NCI-H146 treated with DMSO at 0.1 percent for 48 hours (cell line): ENCODE measurements around the gene ACP5.
"Not testable (repeated sequence)": the region's sequence is repeated elsewhere in the genome, so short reads cannot be mapped to it uniquely, and the experiment has no call there.

ENCODE experiments used
- DNase-seq: peaks from one replicate; lab custom pipeline; 2025; ENCODE audit not compliant: unreplicated experiment; lab: John Stamatoyannopoulos, UW

Gene ACP5

DNA sequence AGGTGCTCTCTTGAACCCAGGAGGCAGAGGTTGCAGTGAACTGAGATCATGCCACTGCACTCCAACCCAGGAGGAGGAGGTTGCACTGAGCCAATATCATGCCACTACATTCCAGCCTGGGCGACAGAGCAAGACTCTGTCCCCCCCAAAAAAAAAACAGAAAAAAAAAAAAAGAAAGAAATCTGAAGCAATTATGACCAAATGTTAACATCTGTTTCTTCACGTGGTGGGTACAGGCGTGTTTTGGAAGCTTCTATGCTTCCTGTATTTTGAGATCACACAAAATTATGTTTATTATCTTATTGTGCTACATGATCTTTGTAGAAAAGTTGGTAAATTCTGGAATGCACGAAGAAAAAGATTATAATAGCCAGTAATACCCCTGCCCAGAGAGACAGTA is 2.7 kb upstream of the ACP5 start:
- no peak for DNase-seq

DNA sequence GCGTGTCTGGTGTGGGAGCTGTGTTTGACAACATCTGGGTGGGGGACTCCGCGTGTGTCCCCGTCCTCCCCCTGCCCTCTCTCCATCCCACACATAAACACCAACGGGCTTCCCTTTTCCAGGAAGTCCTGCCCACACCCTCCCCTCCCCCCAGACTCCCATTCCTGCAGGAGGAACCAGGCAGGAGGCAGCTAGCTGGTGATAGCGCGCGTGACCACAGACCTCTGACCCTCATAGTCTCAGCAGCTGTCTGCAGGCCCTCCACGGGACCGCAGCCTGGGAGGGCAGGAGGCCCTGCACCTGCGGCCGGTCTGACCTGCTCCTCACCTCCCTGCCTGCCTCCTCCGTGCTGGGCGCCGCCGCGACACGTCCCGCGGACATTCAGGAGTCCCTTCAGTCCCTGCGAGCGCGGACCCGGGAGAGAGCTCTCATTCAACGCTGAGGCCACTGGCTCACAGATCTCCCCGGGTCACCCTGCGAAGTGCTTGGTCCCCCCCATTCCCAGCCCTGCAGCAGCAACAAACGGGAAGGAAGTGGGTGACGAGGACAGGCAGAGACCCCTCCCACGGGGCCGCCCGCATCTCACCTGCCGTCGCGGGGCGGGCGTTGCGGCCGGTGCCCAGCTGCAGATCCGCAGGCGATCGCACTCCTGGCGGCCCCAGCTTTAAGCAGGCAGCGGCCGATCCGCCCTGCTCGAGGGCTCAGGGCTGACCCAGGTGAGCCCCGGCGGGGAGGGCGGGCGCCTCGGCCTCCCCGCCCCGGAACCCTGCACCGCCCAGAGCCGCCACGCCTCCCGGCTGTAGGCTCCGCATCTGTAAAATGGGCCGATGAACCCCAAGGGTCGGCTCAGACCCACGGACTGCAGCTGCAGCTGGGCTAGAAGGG is 1.1 kb upstream of the ACP5 start:
- DNase-seq, result peak; percentile 23

DNA sequence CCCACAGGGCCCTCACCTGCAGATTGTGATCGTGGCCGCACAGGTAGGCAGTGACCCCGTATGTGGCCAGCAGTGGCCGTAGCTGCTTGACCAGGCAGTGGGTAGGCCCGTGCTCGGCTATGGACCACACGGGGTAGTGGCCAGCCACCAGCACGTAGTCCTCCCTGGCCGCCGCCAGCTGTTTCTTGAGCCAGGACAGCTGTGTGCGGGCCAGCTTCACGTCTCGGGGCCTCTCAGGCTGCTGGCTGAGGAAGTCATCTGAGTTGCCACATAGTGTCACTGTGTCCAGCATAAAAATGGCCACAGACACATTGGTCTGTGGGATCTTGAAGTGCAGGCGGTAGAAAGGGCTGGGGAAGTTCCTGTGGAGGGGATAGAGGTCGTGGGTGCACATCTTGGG is 1.2 kb downstream of the ACP5 start:
- DNase-seq, result no peak

DNA sequence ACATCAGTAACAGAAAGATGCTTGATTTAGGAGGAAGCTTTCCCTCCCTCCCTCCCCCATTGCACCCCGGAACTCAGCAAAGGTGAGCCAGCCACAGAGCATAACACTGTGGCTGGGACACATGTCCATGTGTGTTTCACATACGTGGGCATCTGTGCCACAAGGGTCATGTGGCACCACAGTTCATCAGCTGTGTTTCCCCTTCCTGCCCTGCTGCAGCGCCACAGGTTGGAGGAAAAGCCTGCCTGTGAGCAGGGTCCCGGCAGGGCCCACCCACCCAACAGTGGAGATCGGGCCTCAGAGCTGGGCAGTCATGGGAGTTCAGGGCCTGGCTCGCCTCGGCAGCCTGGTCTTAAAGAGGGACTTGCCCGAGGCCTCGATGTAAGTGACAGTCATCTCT is 2.8 kb downstream of the ACP5 start:
- DNase-seq, result no peak

DNA sequence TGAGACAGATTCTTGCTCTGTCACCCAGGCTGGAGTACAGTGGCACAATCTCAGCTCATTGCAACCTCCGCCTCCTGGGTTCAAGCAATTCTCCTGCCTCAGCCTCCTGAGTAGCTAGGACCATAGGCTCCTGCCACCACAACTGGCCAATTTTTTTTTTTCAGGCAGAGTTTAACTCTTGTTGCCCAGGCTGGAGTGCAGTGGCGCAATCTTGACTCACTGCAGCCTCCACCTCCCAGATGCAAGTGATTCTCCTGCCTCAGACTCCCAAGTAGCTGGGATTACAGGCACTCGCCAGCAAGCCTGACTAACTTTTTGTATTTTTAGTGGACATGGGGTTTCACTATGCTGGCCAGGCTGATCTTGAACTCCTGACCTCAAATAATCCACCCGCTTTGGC is 3.7 kb downstream of the ACP5 start:
- DNase-seq, result not testable (repeated sequence)

DNA sequence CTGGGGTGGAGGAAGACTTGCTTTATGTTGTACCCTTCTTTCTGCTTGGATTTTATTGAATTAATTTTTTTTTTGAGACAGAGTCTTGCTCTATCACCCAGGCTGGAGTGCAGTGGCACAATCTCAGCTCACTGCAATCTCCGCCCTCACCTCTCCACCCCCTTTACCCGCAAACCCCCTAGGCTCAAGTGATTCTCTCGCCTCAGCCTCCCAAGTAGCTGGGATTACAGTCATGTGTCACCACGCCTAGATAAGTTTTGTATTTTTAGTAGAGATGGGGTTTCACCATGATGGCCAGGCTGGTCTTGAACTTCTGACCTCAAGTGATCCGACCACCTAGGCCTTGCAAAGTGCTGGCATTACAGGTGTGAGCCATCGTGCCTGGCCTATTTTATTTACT is 4.1 kb downstream of the ACP5 start:
- not testable (repeated sequence) for DNase-seq

DNA sequence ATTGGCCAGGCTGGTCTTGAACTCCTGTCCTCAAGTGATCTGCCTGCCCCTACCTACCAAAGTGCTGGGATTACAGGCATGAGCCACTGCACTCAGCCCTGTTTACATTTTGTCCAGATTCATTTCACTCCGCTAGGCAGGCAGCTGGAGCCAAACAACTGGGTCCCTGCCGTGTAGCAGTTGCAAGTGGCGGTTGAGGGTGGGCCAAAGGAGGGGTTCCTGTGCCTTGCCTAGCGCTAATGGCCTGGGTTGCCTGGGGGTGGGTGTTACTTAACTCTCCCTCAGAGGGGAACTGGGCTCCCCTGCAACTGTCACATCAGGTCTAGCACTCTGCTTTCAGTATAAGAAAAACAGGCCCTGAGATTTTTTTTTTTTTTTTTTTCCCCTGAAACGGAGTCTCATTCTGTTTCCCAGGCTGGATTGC is 7.4 kb downstream of the ACP5 start:
- peak; percentile 10 for DNase-seq

DNA sequence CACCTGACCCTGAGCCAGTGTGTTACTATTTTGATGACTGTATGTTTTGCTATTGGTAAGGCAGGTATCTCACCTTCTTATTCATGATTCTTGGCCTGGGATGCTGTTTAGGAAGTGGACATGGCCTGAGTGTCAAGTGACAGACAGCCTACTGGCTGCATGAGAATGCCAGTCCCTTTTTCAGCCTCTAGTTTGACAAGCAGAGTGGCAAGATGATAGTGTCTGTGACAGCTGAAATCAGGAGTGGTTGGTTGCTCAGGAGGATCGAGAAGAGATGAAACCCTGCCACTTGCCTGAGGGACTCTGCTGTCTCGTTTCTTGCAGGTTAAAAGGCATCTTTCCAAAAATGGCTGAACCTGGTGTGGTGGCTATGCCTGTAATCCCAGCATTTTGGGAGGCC is 11.3 kb downstream of the ACP5 start:
- DNase-seq, result no peak

DNA sequence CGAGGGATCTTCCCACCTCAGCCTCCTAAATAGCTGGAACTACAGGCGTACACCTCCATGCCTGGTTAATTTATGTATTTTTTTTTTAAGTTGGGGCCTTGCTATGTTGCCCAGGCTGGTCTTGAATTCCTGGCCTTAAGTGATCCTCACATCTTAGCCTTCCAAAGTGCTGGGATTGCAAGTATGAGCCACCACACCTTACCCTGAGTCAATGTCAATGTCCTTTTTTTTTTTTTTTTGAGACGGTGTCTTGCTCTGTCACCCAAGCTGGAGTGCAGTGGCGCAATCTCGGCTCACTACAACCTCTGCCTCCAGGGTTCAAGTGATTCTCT is 11.8 kb downstream of the ACP5 start:
- DNase-seq, result not testable (repeated sequence)

DNA sequence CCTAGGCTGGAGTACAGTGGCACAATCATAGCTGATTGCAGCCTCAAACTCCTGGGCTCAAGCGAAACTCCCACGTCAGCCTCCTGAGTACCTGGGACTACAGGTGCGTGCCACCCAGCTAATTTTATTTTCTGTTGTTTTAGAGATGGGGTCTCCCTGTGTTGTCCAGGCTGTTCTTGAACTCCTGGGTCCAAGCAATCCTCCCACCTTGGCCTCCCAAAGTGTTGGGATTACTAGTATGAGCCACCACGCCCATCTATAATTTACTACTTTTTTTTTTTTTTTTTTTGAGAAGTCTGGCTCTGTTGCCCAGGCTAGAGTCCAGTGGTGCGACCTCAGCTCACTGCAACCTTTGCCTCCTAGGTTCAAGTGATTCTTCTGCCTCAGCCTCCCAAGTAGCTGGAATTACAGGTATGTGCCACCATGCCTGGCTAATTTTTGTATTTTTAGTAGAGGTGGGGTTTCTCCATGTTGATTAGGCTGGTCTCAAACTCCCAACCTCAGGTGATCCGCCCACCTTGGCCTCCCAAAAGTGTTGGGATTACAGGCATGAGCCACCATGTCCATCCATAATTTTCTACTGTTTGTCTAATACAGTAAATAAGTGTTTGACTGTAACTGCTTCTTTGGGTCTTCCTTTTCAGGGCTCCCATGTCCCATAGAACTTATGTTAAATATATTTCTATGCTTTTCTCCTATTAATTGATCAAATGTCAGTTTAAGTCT is 13.2 kb downstream of the ACP5 start:
- not testable (repeated sequence) for DNase-seq

DNA sequence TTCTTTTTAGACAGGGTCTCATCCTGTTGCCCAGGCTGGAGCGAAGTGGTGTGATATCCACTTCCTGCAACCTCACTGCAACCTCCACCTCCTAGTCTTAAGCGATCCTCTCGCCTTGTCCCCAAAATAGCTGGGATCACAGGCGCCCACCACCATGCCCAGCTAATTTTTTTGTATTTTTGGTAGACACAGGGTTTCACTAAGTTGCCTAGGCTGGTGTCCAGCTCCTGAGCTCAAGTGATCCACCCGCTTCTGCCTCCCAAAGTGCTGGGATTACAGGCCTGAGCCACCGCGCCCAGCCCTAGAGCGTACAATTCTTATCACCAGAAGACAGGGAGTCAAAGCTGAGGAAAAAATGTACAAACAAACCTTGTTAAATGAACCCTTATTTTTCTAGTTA is 13.9 kb downstream of the ACP5 start:
- no peak for DNase-seq

DNA sequence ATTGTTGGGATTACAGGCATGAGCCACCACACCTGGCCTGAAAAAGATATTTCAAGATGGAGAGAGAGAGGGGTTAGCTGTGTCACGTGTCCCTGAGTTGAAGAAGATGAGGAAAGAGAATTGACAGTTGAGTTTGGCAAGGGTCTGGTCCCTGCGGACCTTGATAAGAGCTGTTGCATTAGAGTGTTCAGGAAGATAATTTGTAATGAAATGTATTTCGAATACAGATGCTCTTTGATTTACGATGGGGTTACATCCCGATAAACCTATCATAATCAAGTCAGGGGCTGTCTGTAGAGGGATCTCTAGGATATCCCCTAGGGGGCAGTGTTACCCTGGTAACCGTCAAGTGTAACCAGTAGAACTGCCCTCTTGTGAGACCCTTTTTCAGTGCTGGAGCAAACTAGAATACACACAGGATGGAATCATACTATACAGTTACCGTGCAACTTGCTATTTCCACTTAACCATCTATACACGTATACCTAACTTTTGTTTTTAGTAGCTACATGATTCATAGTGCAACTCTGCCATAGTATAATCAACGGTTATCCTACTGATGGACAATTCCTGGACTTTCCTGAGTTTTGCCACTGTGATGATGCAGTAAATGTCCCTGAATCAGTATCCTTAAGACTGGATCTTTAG is 16.9 kb downstream of the ACP5 start:
- peak; percentile 77 for DNase-seq

DNA sequence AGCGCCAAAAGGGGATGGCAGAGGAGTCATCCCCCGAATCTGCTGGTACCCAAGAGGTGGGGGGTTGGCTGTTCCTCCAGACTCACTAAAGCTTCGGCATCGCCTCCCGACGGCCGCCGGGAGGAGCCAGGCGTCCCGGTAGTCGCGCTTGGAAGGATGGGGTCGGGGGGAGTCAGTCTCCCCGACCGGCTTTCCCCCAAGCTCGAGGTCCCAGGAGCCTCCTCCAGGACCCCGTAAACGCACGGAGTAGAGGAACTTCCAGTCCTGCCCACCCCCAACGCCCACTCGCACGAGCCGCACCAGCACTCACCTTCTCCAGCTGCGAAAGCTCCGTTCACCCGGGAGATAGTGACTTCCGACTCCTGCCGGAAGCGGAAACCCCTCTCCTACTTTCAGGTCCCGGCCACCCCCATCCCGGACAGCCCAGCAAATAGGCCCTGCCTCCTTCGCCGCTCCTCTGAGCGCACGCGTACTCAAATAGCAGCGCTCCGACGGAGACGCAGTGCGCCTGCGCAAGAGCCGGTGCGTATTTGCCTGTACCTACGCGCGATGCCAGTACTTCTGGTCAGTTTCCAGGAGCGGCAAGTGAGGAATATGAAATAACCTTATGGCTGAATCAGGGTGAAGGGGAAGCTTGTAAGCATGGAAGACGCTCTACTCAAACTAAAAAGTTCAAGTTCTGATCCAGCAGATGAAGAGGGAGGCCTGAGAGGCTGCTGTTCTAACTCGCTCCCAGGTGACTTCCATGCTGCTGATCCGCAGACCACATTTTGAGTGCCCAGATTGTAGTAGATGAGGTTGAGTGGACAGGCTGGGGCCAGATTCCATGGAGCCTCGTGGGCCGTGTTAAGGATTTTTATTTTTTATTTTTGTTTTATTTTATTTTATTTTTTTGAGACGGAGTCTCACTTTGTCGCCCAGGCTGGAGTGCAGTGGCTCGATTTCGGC is 18.3 kb downstream of the ACP5 start, which contains the start of gene ELOF1:
TSS of gene ELOF1 (minus strand) at position 350 of the 948 bp plus-strand sequence. CDS start 4,883 bp downstream, outside the sequence.
- DNase-seq, result peak; percentile 98

DNA sequence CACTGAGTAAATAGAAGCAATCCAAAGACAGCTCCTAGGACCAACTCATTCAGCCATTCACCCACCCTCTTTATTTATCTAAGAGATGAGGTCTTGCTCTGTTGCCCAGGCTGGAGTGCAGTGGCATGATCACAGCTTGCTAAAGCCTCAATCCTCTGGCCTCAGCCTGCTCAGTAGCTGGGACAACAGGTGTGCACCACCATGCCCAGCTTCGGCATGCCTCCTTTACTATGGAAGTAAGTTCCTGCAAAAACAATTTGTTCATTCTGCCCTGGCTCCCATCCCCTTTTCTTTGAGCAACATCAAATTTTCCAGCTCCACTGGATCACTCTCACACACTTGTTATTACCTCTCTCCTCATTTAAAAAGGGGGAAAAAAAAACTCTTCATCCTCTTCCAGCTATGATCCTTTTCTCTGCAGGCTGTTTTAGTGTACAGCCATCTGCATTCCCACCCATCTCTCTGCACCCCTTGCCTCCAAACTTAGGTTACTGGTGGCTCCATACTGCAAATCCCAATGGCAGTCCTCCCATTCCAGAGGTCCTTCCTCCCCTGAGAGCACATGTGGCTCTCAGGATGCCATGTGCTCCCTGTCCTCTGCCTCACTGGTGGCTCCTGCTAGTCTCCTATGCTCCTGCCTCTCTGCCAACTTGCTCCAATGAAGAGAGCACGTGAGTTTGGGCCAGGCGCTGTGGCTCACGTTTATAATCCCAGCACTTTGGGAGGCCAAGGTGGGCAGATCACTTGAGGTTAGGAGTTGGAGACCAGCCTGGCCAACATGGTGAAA is 20.6 kb downstream of the ACP5 start:
- no peak for DNase-seq

DNA sequence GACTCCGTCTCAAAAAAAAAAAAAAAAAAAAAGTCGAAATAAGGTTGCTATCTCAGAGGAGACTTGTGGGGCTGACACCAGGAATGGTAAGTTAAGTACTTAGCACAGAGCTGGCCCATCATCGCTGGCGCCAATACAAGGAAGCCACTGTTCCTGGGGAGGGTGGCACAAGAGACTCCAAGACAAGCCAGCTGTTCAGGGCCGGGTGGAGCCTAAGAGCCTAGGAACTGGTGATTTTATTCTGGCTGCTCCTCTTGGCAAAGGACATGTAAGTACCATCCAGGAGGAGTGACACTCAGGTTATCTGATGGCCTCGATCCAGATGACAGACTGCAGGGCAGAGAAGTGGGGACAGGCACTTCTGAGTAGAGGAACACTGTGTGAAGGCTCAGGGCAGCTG is 22.2 kb downstream of the ACP5 start:
- DNase-seq, result no peak

DNA sequence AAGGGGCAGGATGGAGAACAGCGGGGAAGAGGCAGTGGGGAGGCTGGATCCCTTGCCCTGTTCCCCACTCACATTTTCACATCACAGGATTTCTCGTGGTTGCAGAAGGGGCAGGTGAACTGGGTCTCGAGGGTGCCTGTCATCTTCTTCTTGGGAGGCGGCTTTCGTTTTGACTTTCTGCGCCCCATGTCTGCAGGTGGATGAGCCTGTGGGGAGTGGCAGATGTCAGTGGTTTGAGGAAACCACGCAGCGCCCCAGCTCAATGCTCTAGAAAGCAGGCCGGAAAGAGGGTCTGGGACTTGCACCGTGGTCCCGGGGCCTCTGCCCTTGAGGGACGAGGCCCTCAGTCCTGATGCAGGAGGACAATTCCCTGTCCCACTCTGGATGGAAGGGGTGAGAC is 23.3 kb downstream of the ACP5 start:
- no peak for DNase-seq

DNA sequence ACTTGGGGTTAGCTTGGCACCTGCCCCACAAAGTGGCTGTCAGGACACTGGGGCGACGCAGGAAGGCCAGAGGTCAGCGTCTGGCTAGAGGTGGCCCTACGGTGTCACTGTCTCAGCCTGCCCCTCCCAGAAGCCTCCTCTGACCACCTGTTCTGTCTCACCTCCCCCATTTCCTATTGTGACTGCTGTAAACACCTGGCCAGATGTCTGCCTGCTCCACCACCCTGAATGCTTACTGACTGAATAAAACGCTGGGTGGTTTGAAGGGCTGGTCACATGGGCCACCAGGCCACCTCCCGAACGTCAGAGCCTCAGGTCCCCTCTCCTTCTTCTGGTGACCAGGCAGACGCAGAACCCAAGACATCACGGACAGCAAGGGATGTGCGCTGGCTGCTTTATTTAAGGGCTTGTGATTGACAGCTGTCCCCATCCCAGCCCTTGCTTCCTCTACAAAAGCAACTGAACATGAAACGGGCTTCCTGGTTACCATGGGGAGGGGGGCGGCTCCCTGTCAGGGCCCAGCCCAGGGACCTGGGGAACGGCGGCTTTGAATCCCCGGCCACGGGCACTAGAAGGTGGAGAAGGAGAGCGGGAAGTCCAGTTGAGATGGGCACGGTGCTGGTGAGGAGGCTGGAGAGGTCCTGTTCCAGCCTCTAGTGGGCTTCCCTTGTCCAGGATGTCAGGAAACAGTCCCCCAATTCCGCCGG is 24.6 kb downstream of the ACP5 start:
- DNase-seq, result no peak

DNA sequence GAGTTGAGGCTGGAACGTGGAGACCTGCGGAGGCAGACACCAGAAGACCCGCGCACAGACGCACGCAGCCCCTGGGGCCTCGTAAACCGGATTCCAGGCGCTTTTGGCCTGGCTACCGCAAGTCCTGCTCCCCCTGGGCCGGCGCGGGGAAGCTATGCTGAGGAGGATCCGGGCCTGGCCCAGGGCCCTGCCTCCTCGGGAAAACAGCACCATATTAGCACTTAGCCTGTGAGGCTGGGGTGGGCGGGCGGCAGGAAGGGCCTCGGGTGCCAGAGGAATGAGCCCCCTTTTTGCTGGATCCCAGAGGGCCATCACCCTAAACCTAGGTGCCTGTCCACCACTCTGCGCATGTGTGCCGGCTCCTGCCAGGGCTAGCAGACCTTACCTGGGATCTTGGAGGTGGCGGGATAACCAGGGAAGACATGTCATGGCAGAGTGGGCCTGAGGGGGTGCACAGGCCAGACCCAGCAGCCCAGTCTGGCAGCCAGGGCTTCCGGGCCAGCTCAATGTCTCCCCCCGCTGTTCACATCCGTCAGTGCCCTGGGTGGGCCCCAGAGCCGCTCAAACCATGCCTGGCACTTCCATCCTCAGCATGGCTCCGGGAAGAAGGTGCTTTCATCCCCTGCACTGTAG is 25.7 kb downstream of the ACP5 start:
- no peak for DNase-seq

DNA sequence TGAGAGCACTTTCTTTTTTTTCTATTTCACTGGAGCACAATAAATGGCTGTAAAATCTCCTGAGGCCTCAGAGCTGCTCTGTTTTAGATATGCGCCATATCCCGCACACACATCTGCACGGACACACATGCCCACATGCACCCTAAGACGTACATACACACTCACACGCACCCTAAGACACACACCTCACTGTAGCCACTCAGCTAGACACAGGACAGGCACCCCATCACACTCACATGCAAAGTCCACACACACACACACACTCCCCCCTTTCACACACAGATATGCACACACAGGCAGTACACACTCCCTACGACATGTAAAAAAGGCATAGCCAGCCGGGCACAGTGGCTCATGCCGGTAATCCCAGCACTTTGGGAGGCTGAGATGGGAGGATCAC is 27.2 kb downstream of the ACP5 start:
- DNase-seq, result no peak
